ENCODE results near the gene NR2F2.

GRCh38 chr15:96336596-96337364 lies 6.3 kb downstream of the NR2F2 start:
- TF ChIP-seq POLR2A (IDR thresholded peaks at IDR 0.05) (no peak), CTCF (IDR thresholded peaks at IDR 0.05) (no peak)
